GM18507 (cell line): ENCODE measurements around the gene RABGAP1L.
"Not testable (repeated sequence)": the region's sequence is repeated elsewhere in the genome, so short reads cannot be mapped to it uniquely, and the experiment has no call there.

Source experiments
- DNase-seq: peaks from one replicate; pipeline ENCODE4 v3.0.0; 2011; ENCODE audit warnings: low read depth; ENCODE audit not compliant: insufficient read length; ENCODE audit errors: extremely low spot score
- FAIRE-seq: peaks from 2 replicates; lab custom pipeline; 2011; peaks lifted over from hg19 to GRCh38; lab: Jason Lieb, UNC

Gene RABGAP1L

GRCh38 chr1:174224641-174225040 lies 65.3 kb downstream of the RABGAP1L start:
- no peak for FAIRE-seq

DNA sequence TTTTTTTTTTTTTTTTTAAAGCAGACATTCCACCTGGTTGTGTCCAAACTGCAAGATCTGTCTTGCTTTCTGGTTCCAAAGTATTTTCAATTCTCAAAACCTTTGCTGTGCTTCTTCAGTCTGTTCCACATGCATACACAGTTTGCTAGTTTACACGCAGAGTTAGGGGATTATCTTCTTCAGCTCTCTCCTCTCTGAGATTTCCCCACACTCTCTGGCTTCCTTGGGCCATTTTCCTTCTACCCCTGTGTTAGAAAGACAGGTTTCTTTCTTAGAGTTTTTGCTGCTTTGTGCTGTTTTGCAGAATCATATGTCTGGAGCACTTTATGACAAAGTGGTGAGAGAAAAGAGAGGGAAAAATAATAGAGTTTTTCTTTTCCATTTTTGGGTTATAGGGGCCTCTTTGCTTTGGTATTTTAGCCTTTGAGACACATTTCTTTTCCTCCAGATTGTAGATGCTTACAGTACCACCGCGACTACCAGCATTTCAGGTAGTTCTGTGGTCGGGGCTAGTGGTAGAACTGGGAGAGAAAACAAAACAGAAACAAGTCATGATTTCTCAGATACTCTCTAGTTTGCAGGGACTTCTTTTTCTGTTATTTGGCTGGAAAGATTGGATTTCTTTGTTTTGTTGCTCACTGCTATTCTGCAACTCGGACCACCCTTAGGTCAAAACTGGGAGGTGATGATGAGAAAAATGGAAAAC lies 66.3 kb downstream of the RABGAP1L start:
- peak; percentile 80 for FAIRE-seq
- DNase-seq: no peak

More at GRCh38 chr1:174224641-174225040, 65.3 kb downstream of the RABGAP1L start:
- DNase-seq: no peak

- no peak for DNase-seq
- FAIRE-seq: no peak
Measured at GRCh38 chr1:174230399-174230798, 71.1 kb downstream of the RABGAP1L start.

GRCh38 chr1:174232761-174233160 lies 73.4 kb downstream of the RABGAP1L start:
- no peak for DNase-seq
- FAIRE-seq: no peak

GRCh38 chr1:174238845-174239501 lies 79.7 kb downstream of the RABGAP1L start:
- DNase-seq, FAIRE-seq: not testable (repeated sequence)

DNA sequence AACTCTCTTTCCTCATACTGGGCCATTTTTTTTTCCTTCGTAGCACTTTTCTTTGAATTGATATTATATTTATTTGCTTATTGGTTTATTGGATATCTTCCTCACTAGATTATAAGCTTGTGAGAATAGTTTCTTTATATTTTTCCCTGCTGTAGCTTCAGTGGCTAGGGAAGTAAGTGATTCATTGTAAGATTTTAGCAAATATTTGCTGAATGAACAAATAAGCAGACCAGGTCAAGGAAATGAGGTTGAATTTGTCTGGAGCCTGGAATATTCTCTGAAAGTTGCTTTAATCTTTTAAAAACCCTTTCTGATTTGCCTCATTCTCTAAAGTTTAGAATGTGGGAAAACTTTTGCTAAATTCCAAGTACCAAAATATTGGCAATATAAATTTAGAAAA lies 80.2 kb downstream of the RABGAP1L start:
- DNase-seq (no peak), FAIRE-seq (no peak)

DNA sequence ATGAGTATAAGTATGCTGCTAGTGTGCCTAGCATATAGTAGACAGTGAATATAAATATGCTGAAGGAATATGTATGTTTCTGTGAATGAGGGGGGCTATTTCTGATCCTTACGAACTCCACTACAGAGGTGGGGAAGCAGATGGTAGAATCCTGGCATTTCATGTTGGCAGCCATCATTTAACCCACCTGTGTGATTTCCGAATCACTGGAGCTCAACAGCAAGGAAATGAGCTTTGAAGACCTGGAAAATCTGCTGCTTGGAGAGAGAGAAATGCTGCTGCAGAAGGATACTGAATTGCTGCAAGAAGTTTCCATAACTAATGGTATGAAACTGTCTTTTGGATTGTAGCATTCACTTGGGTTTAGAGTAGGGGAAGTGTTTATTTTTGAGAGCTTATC lies 83.5 kb downstream of the RABGAP1L start:
- no peak for FAIRE-seq

DNA sequence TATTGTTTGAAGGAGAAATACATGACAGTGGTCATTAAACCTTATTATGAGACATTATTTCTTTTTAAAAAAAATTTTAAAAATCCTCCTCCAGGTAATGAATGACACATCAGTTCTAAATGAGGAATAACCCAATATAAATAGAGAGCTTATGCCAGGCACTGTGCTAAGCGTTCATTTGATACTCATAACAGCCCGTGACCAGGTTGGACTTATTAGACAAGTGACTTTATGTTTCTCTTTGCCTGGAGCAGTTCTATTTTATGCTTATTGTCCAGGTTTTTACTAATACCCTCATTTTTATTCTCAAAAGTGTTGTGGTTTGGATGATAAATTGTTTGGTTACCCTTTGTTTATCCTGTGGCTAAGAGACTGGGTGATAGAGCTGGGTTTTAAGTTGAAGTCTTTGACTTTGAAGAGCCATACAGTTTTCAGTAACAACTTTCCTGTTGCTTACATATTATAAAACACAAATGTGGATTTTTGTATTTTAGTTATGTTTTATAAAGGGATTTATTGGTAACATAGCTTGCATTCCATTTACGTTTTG lies 84.2 kb downstream of the RABGAP1L start:
- DNase-seq: no peak

More for the DNA sequence above, 83.5 kb downstream of the RABGAP1L start:
- DNase-seq: no peak

GRCh38 chr1:174244017-174244416 lies 84.7 kb downstream of the RABGAP1L start:
- FAIRE-seq (no peak), DNase-seq (no peak)

More for the DNA sequence above, 84.2 kb downstream of the RABGAP1L start:
- no peak for FAIRE-seq

DNA sequence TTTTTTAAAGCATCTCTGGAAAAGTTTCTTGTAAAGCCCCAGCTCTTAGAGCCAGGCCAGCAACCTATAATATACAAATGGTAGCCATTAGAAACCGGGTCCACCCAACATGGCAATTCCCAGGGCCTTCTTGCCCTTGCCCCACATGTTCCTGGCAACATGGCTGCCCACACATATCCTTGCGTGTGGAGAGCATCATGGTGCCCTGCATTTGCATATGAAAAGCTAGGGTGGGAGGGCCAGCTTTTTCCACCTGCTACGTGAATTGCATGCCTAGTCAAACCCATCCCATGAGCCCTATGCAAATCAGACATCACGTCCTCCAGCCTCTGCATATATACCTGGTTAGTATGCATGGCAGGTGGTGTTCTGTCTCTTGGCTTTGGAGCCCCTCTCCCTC lies 88.2 kb downstream of the RABGAP1L start:
- FAIRE-seq: no peak

GRCh38 chr1:174248041-174248440 lies 88.7 kb downstream of the RABGAP1L start:
- DNase-seq (no peak), FAIRE-seq (no peak)

More for the DNA sequence above, 88.2 kb downstream of the RABGAP1L start:
- DNase-seq: no peak

DNA sequence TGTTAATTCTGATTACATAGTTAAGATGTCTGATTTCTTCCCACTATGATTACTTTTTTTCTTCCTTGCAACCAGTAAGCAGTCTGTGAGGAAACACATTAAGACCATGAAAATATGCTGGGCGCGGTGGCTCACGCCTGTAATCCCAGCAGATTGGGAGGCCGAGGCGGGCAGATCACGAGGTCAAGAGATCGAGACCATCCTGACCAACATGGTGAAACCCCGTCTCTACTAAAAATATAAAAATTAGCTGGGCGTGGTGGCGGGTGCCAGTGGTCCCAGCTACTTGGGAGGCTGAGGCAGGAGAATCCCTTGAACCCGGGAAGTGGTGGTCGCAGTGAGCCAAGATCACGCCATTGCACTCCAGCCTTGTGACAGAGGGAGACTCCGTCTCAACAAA lies 97.1 kb downstream of the RABGAP1L start:
- not testable (repeated sequence) for FAIRE-seq, DNase-seq

DNA sequence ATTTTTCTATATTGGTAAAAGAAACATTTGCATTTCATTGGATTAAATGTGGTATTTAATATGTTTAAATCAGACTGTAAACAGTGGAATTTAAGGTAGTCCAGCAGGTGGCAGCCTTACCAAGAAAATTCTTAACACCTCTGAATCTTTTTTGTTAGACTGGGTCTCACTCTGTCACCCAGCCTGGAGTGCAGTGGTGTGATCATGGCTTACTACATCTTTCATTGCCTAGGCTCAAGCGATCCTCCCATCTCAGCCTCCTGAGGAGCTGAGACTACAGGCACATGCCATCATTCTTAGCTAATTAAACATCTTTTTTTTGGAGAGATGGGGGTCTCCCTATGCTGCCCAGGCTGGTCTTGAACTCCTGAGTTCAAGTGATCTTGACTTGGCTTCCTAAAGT lies 98.8 kb downstream of the RABGAP1L start:
- peak; percentile 65 for FAIRE-seq
- no peak for DNase-seq

DNA sequence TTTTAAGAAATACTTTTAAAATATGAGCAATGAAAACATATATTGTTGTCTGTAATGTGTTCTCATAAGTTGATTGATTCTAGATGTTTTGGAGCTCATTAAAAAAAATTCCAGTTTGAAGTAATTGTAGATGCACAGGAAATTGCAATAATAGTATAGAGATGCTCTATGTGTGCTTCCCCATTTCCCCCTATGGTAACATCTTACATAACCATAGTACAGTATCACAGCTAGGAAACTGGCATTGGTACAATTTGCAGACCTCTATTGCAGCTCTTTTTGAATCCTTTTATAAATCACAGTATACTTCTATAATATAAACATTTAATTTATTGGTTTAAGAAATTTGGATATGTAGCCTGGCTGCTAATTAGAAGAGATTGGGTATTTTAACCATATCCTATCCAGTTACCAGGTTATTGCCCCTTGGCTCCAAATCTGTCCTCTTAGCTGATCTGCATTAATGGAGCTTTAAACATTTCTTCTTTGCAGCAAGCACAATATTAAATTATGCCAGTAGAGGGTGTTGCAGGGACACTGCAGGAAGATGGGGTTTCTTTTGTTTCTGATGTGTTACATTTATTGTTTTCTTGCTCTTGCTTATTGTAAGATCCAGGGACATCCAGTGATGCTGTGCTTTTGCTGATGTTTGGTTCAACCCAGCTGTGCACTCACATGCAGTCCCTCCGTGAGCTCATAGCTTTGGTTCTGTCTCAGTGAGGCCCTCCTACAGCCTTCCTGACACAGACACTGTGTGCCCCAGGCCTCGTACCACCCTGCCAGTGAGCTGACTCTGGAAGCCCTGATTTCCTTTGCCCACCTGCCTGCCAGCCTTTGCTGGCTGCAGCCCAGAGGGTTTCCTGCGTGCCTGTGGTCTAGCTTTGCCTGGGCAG lies 103.3 kb downstream of the RABGAP1L start:
- FAIRE-seq (peak; percentile 74), DNase-seq (peak; percentile 8)

DNA sequence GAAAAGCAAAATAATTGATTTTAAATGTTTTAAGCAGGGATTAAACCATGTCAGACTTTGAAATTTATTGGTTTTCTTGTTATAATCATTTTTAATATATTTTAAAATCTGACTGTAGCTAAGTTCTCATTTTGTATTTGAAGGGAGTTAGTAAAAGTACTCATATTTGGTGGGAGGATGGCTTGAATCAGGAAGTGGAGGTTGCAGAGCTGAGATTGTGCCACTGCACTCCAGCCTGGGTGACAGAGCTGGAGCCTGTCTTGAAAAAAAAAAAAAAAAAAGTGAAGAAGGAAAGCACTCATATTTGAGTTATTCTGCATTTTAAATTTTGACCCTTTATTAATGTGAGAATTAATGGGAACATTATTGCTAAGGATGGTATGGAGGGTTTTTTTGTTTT lies 106.0 kb downstream of the RABGAP1L start:
- FAIRE-seq (no peak), DNase-seq (no peak)

GRCh38 chr1:174266476-174266875 lies 107.2 kb downstream of the RABGAP1L start:
- FAIRE-seq (no peak), DNase-seq (no peak)

DNA sequence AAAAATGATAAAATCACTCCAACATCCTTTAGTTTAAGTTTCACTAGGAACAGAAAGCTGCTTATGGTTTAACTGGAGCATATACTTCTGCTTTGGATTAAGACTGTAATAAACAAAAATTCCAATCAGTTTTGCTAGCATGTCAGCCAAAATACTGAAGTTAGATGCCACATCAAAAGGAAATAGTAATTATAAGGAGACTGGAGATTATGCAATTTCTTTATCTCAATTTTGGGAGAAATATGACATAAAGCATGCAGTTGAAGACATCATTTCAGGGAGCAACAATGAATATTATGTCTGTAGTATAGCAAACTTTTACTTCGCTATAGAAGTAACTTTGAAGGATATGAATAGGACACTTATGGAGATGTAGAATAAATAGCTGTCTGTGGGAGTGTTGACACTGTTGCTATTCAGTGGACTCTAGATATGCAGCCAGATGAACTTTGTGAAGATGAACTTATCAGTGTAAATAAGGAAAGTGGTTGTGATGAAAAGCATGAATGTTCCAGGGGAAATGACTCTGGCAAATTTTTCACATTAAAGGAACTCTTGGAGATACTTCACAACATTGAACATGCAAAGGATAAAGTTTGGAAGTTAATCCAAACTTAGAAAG lies 107.8 kb downstream of the RABGAP1L start:
- DNase-seq: no peak
- no peak for FAIRE-seq

GRCh38 chr1:174269989-174270651 lies 110.8 kb downstream of the RABGAP1L start:
- no peak for DNase-seq
- peak; percentile 18 for FAIRE-seq

DNA sequence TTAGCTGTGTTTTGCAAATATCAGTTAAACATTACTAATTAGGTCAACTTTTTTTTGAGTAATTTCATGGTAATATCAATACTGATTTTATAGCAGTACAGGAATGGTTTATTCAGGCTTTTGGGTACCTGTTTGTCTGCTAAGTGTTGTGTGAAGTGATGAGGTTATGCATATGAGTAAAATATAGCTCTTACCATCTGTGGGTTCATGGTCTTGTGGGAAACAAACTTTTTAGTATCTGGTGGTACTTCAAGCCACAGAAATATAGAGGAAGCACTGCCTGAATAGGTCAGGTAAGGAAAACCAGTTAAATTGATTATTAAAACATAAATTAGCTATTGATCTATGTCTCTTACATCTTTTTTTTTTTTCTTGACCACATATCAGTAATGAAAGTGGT lies 113.9 kb downstream of the RABGAP1L start:
- DNase-seq (no peak), FAIRE-seq (no peak)
